IMR-90 (cell line): Measurements from ENCODE around the gene NME2. TPM values are rescaled to one million over a fixed set of nuclear protein-coding genes. Genes with fewer than 3 reads are reported as not detected.

ENCODE experiments used
- ATAC-seq: fragments of 200-7000 bp; cut with Tn5 transposase; 2 replicates; pipeline ENCODE4 v1.9.1; 2020; ENCODE audit warnings: low read depth, mild to moderate bottlenecking, moderate library complexity
- BruUV-seq: library from RNA; stranded (reverse); fragments of 400-500 nt; replicated peaks from 2 replicates; lab custom pipeline; 2021; lab: Mats Ljungman, UMichigan
- CTCF ChIA-PET: fragments of 300-600 bp; formaldehyde crosslinking; extraction: SDS; loops from one replicate; lab custom pipeline; 2021; ENCODE audit warnings: antibody characterized with exemption; lab: Yijun Ruan, JAX
- POLR2A ChIA-PET: fragments of 300-600 bp; sonication (Branson Sonifier 250); formaldehyde crosslinking; loops from one replicate; lab custom pipeline; 2022; ENCODE audit warnings: antibody characterized with exemption; ENCODE audit not compliant: unreplicated experiment; lab: Charles Lee
- DNase-seq: peaks from one replicate; pipeline ENCODE4 v3.0.0; 2013
- H2AFZ ChIP-seq: replicated peaks from 2 replicates; pipeline ENCODE3; 2013; ENCODE audit warnings: low read length, mild to moderate bottlenecking; ENCODE audit not compliant: poor library complexity
- H2AK5ac ChIP-seq: 2 replicates; pipeline ENCODE4 v1.6.1; 2013; ENCODE audit warnings: low read depth, low read length, inconsistent platforms
- H2AK9ac ChIP-seq: replicated peaks from 2 replicates; pipeline ENCODE3; 2013; ENCODE audit warnings: mild to moderate bottlenecking, low read depth, low read length, moderate library complexity; ENCODE audit not compliant: poor library complexity
- H2BK120ac ChIP-seq: 2 replicates; pipeline ENCODE4 v1.6.1; 2013; ENCODE audit warnings: low read depth, low read length, inconsistent platforms
- H2BK15ac ChIP-seq: 3 replicates; pipeline ENCODE4 v1.6.1; 2013; ENCODE audit warnings: low read depth, low read length, inconsistent platforms
- H2BK20ac ChIP-seq: 2 replicates; pipeline ENCODE4 v1.6.1; 2013; ENCODE audit warnings: low read depth, mild to moderate bottlenecking, inconsistent platforms, low read length, moderate library complexity
- H2BK5ac ChIP-seq: 2 replicates; pipeline ENCODE4 v1.6.1; 2013; ENCODE audit warnings: mild to moderate bottlenecking, low read depth, low read length, inconsistent platforms; ENCODE audit not compliant: poor library complexity, severe bottlenecking
- H3K14ac ChIP-seq: replicated peaks from 2 replicates; pipeline ENCODE4 v1.6.1; 2013; ENCODE audit warnings: low read depth, low read length, inconsistent platforms
- H3K18ac ChIP-seq: 2 replicates; pipeline ENCODE4 v1.6.1; 2013; ENCODE audit warnings: low read depth, low read length, control low read depth
- H3K23ac ChIP-seq: 2 replicates; pipeline ENCODE4 v1.6.1; 2013; ENCODE audit warnings: low read depth, low read length, inconsistent platforms
- H3K27ac ChIP-seq: 2 replicates; pipeline ENCODE4 v1.5.1; 2013; ENCODE audit warnings: mild to moderate bottlenecking, control low read depth, low read length; ENCODE audit not compliant: insufficient read depth
- H3K27me3 ChIP-seq: 2 replicates; pipeline ENCODE4 v1.6.1; 2013; ENCODE audit warnings: low read length; ENCODE audit not compliant: control insufficient read depth, insufficient read depth
- H3K36me3 ChIP-seq: 2 replicates; pipeline ENCODE4 v1.6.1; 2013; ENCODE audit warnings: low read length, mixed read lengths; ENCODE audit not compliant: control insufficient read depth, insufficient read depth
- H3K4ac ChIP-seq: 2 replicates; pipeline ENCODE4 v1.6.1; 2013; ENCODE audit warnings: low read depth, low read length, inconsistent platforms
- H3K4me1 ChIP-seq: 2 replicates; pipeline ENCODE4 v1.6.1; 2013; ENCODE audit warnings: low read length, mixed read lengths; ENCODE audit not compliant: control insufficient read depth, insufficient read depth
- H3K4me2 ChIP-seq: 2 replicates; pipeline ENCODE4 v1.6.1; 2013; ENCODE audit warnings: low read depth, mild to moderate bottlenecking, control low read depth, low read length, moderate library complexity
- H3K4me3 ChIP-seq: 2 replicates; pipeline ENCODE4 v1.5.1; 2013; ENCODE audit warnings: low read depth, mild to moderate bottlenecking, control low read depth, low read length, moderate library complexity; ENCODE audit not compliant: insufficient read depth
- H3K56ac ChIP-seq: 2 replicates; pipeline ENCODE4 v1.6.1; 2013; ENCODE audit warnings: low read length, inconsistent platforms; ENCODE audit not compliant: insufficient read depth; ENCODE audit errors: extremely low read depth
- H3K79me1 ChIP-seq, 2 experiments: 2 replicates each; pipeline ENCODE4 v1.6.1; 2013; ENCODE audit warnings: low read length in 2 of 2, inconsistent platforms in 1 of 2, low read depth in 1 of 2
- H3K9ac ChIP-seq: 2 replicates; pipeline ENCODE4 v1.6.1; 2013; ENCODE audit warnings: low read depth, low read length, control low read depth
- H3K9me1 ChIP-seq: 2 replicates; pipeline ENCODE4 v1.6.1; 2013; ENCODE audit warnings: low read length, inconsistent platforms; ENCODE audit not compliant: insufficient read depth
- H3K9me3 ChIP-seq: 2 replicates; pipeline ENCODE4 v1.6.1; 2013; ENCODE audit warnings: low read length; ENCODE audit not compliant: control insufficient read depth, insufficient read depth
- H4K20me1 ChIP-seq: 2 replicates; pipeline ENCODE4 v1.6.1; 2013; ENCODE audit warnings: low read length, inconsistent platforms; ENCODE audit not compliant: insufficient read depth
- H4K5ac ChIP-seq: 2 replicates; pipeline ENCODE4 v1.6.1; 2013; ENCODE audit warnings: mild to moderate bottlenecking, low read depth, low read length, control low read depth
- H4K8ac ChIP-seq, 2 experiments: 2 replicates each; pipeline ENCODE4 v1.6.1; 2013; ENCODE audit warnings: low read depth in 2 of 2, low read length in 2 of 2, control low read depth in 1 of 2, inconsistent platforms in 1 of 2
- H4K91ac ChIP-seq: 2 replicates; pipeline ENCODE4 v1.6.1; 2013; ENCODE audit warnings: low read depth, low read length, inconsistent platforms; ENCODE audit not compliant: insufficient read depth
- BHLHE40 ChIP-seq: fragments of 150-350 bp; IDR thresholded peaks from 2 replicates; pipeline ENCODE4 v1.6.1; 2016; ENCODE audit warnings: mild to moderate bottlenecking, low read depth, low read length
- CEBPB ChIP-seq: IDR thresholded peaks from 2 replicates; pipeline ENCODE4 v1.6.1; 2012; ENCODE audit warnings: low read depth, low read length, improper control_type of control experiment
- CHD1 ChIP-seq: IDR thresholded peaks from 2 replicates; pipeline ENCODE4 v1.6.1; 2012; ENCODE audit warnings: low read depth, low read length, improper control_type of control experiment
- FOS ChIP-seq: fragments of 150-350 bp; IDR thresholded peaks from 2 replicates; pipeline ENCODE4 v1.6.1; 2016; ENCODE audit warnings: low read depth, low read length
- MAFK ChIP-seq: IDR thresholded peaks from 2 replicates; pipeline ENCODE4 v1.6.1; 2012; ENCODE audit warnings: low read depth, low read length, improper control_type of control experiment
- MAZ ChIP-seq: IDR thresholded peaks from 2 replicates; pipeline ENCODE4 v1.6.1; 2012; ENCODE audit warnings: low read depth, mild to moderate bottlenecking, low read length, improper control_type of control experiment, moderate library complexity, borderline replicate concordance
- NFE2L2 ChIP-seq: fragments of 150-350 bp; IDR thresholded peaks from 2 replicates; pipeline ENCODE4 v1.6.1; 2016; ENCODE audit warnings: low read depth, mild to moderate bottlenecking, low read length
- POLR2A ChIP-seq: IDR thresholded peaks from 2 replicates; pipeline ENCODE4 v1.6.1; 2012; ENCODE audit warnings: mild to moderate bottlenecking, low read depth, low read length
- RAD21 ChIP-seq: IDR thresholded peaks from 2 replicates; pipeline ENCODE4 v1.6.1; 2012; ENCODE audit warnings: low read length, improper control_type of control experiment
- RCOR1 ChIP-seq: IDR thresholded peaks from 2 replicates; pipeline ENCODE4 v1.6.1; 2012; ENCODE audit warnings: mild to moderate bottlenecking, low read length, improper control_type of control experiment; ENCODE audit not compliant: insufficient replicate concordance
- SMC3 ChIP-seq: fragments of 150-350 bp; IDR thresholded peaks from 2 replicates; pipeline ENCODE4 v1.6.1; 2016; ENCODE audit warnings: low read depth, mild to moderate bottlenecking, antibody characterized with exemption, low read length, moderate library complexity
- WGBS, 2 experiments: methylation state at CpG; one replicate each; pipeline versions ENCODE4 v1.1.5 to v1.1.7; 2013; ENCODE audit warnings: missing lambda C conversion rate in 2 of 2; ENCODE audit not compliant: insufficient read length in 1 of 2; ENCODE audit errors: extremely low coverage in 2 of 2; 5-methylcytosine and 5-hydroxymethylcytosine counted together
- dilution Hi-C: fragments of 300-500 bp; cut with HindIII; formaldehyde crosslinking; loops from one replicate; pipeline ENCODE4 v1.14.3; 2018; ENCODE audit warnings: low sequenced_read_pairs; ENCODE audit not compliant: unreplicated experiment
- in situ Hi-C: fragments of 300-500 bp; cut with MboI; formaldehyde crosslinking; loops from 3 replicates; pipeline ENCODE4 v1.14.3; 2019; ENCODE audit warnings: low sequenced_read_pairs, inconsistent platforms, mixed read lengths
- intact Hi-C: fragments of 100-400 bp; cut with micrococcal nuclease; formaldehyde crosslinking; loops from 2 replicates; pipeline ENCODE4 v1.10.0; 2022
- polyA plus RNA-seq, 3 experiments: library from polyadenylated mRNA; depleted of rRNA; stranded (reverse); fragments of >200 nt; gene quantifications; 2 replicates each; pipeline ENCODE4 v1.2.3, GENCODE V29; 2012; ENCODE audit warnings: low replicate concordance in 1 of 3
- total RNA-seq: library from RNA; depleted of rRNA; stranded (reverse); fragments of >200 nt; gene quantifications from 2 replicates; pipeline ENCODE4 v1.2.3, GENCODE V29; 2012
- TF ChIP-seq, protein P1 (sequence below): fragments of 150-350 bp; IDR thresholded peaks from 2 replicates; pipeline ENCODE4 v1.6.1; 2017; ENCODE audit warnings: mild to moderate bottlenecking, antibody characterized with exemption, low read length, low read depth
- TF ChIP-seq, protein P2 (sequence below): fragments of 150-350 bp; IDR thresholded peaks from 2 replicates; pipeline ENCODE4 v1.6.1; 2016; ENCODE audit warnings: low read depth, mild to moderate bottlenecking, low read length, moderate library complexity, borderline replicate concordance

The NME2 gene
- total and polyA plus RNA-seq, 2 of the 4 experiments (the other 2 are of a cell fraction), result 824 to 912 TPM

DNA sequence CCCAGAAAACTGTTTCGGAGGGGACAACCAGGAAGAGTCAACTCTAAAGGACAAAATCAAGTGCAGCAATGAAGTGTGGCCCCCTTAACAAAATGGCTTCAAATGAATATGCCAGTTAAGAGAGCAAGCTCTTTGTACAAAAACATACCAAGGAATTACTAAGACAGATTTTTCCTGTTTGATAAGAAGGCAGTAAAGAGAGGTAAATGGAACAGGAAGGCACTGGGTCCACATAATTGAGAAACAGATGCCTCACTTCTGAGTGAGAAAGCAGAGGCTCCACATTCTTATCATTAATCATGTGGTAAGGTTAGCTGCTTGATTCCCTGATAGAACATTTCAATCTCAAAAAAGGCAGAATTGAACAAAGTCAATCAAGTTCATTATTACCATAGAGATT is 48.7 kb downstream of the NME2 start:
- WGBS, 2 experiments, result no CpG with 5 or more reads among the region's 1 CpG
- Histone ChIP-seq H4K8ac (no peak overlapping the region), H3K27ac (no peak overlapping the region), H3K4me2 (no peak overlapping the region), H3K27me3 (no peaks in the 10 kb centered on the region), H3K56ac (no peak overlapping the region), H2BK5ac (no peak overlapping the region), H3K36me3 (peaks cover 35% of the 10 kb centered on the region), H2BK120ac (no peak overlapping the region), H3K4me1 (no peaks in the 10 kb centered on the region), H2AK9ac (no peak overlapping the region), H3K9me3 (no peaks in the 10 kb centered on the region), H4K91ac (no peak overlapping the region), H3K9ac (no peak overlapping the region), H4K20me1 (no peaks in the 10 kb centered on the region), H2BK20ac (no peak overlapping the region), H3K79me1 (peaks cover 0 to 7% of the 10 kb centered on the region in 2 experiments; a peak in 1 of 4 replicates), H2AFZ (no peak overlapping the region), H2AK5ac (no peak overlapping the region), H3K4ac (no peak overlapping the region), H3K18ac (no peak overlapping the region), H2BK15ac (no peak overlapping the region), H3K9me1 (no peaks in the 10 kb centered on the region), H3K23ac (no peak overlapping the region), H3K14ac (no peak overlapping the region), H4K5ac (no peak overlapping the region), H3K4me3 (no peak overlapping the region)
- DNase-seq (no peak), ATAC-seq (no peak)
- TF ChIP-seq, protein P1, sequence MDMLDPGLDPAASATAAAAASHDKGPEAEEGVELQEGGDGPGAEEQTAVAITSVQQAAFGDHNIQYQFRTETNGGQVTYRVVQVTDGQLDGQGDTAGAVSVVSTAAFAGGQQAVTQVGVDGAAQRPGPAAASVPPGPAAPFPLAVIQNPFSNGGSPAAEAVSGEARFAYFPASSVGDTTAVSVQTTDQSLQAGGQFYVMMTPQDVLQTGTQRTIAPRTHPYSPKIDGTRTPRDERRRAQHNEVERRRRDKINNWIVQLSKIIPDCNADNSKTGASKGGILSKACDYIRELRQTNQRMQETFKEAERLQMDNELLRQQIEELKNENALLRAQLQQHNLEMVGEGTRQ, result no peak
- TF ChIP-seq SMC3 (no peak), CEBPB (no peak), POLR2A (no peak), NFE2L2 (no peak), RAD21 (no peak), CHD1 (no peak), BHLHE40 (no peak), MAZ (no peak), FOS (no peak), MAFK (no peak), RCOR1 (no peak)
- TF ChIP-seq, protein P2, sequence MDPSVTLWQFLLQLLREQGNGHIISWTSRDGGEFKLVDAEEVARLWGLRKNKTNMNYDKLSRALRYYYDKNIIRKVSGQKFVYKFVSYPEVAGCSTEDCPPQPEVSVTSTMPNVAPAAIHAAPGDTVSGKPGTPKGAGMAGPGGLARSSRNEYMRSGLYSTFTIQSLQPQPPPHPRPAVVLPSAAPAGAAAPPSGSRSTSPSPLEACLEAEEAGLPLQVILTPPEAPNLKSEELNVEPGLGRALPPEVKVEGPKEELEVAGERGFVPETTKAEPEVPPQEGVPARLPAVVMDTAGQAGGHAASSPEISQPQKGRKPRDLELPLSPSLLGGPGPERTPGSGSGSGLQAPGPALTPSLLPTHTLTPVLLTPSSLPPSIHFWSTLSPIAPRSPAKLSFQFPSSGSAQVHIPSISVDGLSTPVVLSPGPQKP, result no peak
- intact Hi-C loops, result loop anchor here (5.0 kb wide), 1 partner anchor 42 kb away; no protein-coding TSS in a partner anchor
- ChIA-PET CTCF (no interaction called here), POLR2A (no interaction called here)
- in situ Hi-C loops, result no loop called here
- dilution Hi-C loops, result no loop called here
- BruUV-seq, result no TSS peak
